Astrocyte (in vitro differentiated cells and primary cell): ENCODE data around the gene VIPR2. TPM values are rescaled to one million over a fixed set of nuclear protein-coding genes. Genes with fewer than 3 reads are reported as not detected.

ENCODE experiments used
- DNase-seq: peaks from one replicate; pipeline ENCODE4 v3.0.0-alpha.2; 2010; ENCODE audit warnings: low read depth
- FAIRE-seq: peaks from 2 replicates; lab custom pipeline; 2011; peaks lifted over from hg19 to GRCh38; lab: Jason Lieb, UNC
- H2AFZ ChIP-seq: 2 replicates; pipeline ENCODE4 v1.6.0; 2012; ENCODE audit warnings: low read depth, low read length, inconsistent platforms
- H3K27ac ChIP-seq: 2 replicates; pipeline ENCODE4 v1.5.1; 2011; ENCODE audit warnings: low read depth, low read length, inconsistent platforms
- H3K27me3 ChIP-seq: 2 replicates; pipeline ENCODE4 v1.6.0; 2011; ENCODE audit warnings: low read length, inconsistent platforms; ENCODE audit not compliant: insufficient read depth
- H3K36me3 ChIP-seq: 2 replicates; pipeline ENCODE4 v1.5.1; 2011; ENCODE audit warnings: low read length, inconsistent platforms; ENCODE audit not compliant: insufficient read depth
- H3K4me1 ChIP-seq: 2 replicates; pipeline ENCODE4 v1.5.1; 2011; ENCODE audit warnings: low read length, inconsistent platforms; ENCODE audit not compliant: insufficient read depth
- H3K4me2 ChIP-seq: 2 replicates; pipeline ENCODE4 v1.6.0; 2012; ENCODE audit warnings: low read length, inconsistent platforms
- H3K4me3 ChIP-seq: 2 replicates; pipeline ENCODE4 v1.5.1; 2011; ENCODE audit warnings: low read depth, mild to moderate bottlenecking, low read length, inconsistent platforms; ENCODE audit not compliant: insufficient read depth
- H3K79me2 ChIP-seq: 2 replicates; pipeline ENCODE4 v1.6.0; 2012; ENCODE audit warnings: mild to moderate bottlenecking, low read length, inconsistent platforms; ENCODE audit not compliant: insufficient read depth
- H3K9ac ChIP-seq: 2 replicates; pipeline ENCODE4 v1.6.0; 2012; ENCODE audit warnings: mild to moderate bottlenecking, low read length, inconsistent platforms
- H3K9me3 ChIP-seq: 2 replicates; pipeline ENCODE4 v1.5.1; 2012; ENCODE audit warnings: low read depth, mild to moderate bottlenecking, low read length, inconsistent platforms; ENCODE audit not compliant: insufficient read depth
- H4K20me1 ChIP-seq: 2 replicates; pipeline ENCODE4 v1.6.0; 2012; ENCODE audit warnings: low read length, inconsistent platforms; ENCODE audit not compliant: insufficient read depth
- H3K27ac Mint-ChIP-seq: one replicate; pipeline ENCODE4 v1.8.0; 2021; ENCODE audit warnings: mild to moderate bottlenecking, mixed read lengths; ENCODE audit not compliant: unreplicated experiment
- H3K27me3 Mint-ChIP-seq: one replicate; pipeline ENCODE4 v1.8.0; 2021; ENCODE audit warnings: low read depth, mixed read lengths; ENCODE audit not compliant: unreplicated experiment
- H3K36me3 Mint-ChIP-seq: one replicate; pipeline ENCODE4 v1.8.0; 2021; ENCODE audit warnings: low read depth, mixed read lengths; ENCODE audit not compliant: unreplicated experiment
- H3K4me1 Mint-ChIP-seq: one replicate; pipeline ENCODE4 v1.8.0; 2021; ENCODE audit warnings: low read depth, mixed read lengths; ENCODE audit not compliant: unreplicated experiment
- H3K4me3 Mint-ChIP-seq: one replicate; pipeline ENCODE4 v1.8.0; 2021; ENCODE audit warnings: mild to moderate bottlenecking, moderate library complexity, mixed read lengths; ENCODE audit not compliant: unreplicated experiment
- H3K9me3 Mint-ChIP-seq: one replicate; pipeline ENCODE4 v1.8.0; 2021; ENCODE audit warnings: mild to moderate bottlenecking, mixed read lengths; ENCODE audit not compliant: unreplicated experiment
- EZH2 ChIP-seq: IDR thresholded peaks from 2 replicates; pipeline ENCODE4 v1.6.1; 2012; ENCODE audit warnings: mild to moderate bottlenecking, low read length, inconsistent platforms; ENCODE audit not compliant: insufficient read depth
- total RNA-seq: library from RNA; stranded (reverse); gene quantifications from 2 replicates; pipeline ENCODE4 v1.2.1, GENCODE V29; 2021
- TF ChIP-seq, protein P1 (sequence below): IDR thresholded peaks from 2 replicates; pipeline ENCODE4 v1.5.1; 2011; ENCODE audit warnings: low read depth, mild to moderate bottlenecking, inconsistent platforms, low read length, moderate library complexity; ENCODE audit not compliant: insufficient read depth

The VIPR2 gene
- total RNA-seq, 1 donor from 2014 or later = 0.68 TPM

DNA sequence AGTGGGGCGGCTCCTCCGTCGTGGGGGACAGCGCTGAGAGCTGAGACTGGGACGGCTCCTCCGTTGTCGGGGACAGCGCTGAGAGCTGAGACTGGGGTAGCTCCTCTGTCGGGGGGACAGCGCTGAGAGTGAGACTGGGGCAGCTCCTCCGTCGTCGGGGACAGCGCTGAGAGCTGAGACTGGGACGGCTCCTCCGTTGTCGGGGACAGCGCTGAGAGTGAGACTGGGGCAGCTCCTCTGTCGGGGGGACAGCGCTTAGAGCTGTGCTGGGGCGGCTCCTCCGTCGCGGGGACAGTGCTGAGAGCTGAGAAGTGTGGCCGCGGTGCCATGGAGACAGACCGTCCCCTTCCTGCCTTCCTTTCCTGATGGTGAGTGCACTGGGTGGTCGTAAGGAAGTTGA lies 151.9 kb downstream of the VIPR2 start:
- no peak overlapping the region for H3K27ac ChIP-seq
- H3K4me3 ChIP-seq = no peak overlapping the region
- no peak for FAIRE-seq
- Mint-ChIP-seq H3K27ac (no peak overlapping the region), H3K9me3 (peaks cover 16% of the 10 kb centered on the region), H3K27me3 (peaks cover 31% of the 10 kb centered on the region), H3K4me3 (no peak overlapping the region), H3K4me1 (no peaks in the 10 kb centered on the region), H3K36me3 (no peaks in the 10 kb centered on the region)
- H4K20me1 ChIP-seq = no peaks in the 10 kb centered on the region
- H3K36me3 ChIP-seq = no peaks in the 10 kb centered on the region
- H3K27me3 ChIP-seq = peaks cover 6% of the 10 kb centered on the region
- H3K4me1 ChIP-seq = no peaks in the 10 kb centered on the region
- TF ChIP-seq, protein P1, sequence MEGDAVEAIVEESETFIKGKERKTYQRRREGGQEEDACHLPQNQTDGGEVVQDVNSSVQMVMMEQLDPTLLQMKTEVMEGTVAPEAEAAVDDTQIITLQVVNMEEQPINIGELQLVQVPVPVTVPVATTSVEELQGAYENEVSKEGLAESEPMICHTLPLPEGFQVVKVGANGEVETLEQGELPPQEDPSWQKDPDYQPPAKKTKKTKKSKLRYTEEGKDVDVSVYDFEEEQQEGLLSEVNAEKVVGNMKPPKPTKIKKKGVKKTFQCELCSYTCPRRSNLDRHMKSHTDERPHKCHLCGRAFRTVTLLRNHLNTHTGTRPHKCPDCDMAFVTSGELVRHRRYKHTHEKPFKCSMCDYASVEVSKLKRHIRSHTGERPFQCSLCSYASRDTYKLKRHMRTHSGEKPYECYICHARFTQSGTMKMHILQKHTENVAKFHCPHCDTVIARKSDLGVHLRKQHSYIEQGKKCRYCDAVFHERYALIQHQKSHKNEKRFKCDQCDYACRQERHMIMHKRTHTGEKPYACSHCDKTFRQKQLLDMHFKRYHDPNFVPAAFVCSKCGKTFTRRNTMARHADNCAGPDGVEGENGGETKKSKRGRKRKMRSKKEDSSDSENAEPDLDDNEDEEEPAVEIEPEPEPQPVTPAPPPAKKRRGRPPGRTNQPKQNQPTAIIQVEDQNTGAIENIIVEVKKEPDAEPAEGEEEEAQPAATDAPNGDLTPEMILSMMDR = no peak
- TF ChIP-seq EZH2 = peak; percentile 37
- no peak overlapping the region for H3K4me2 ChIP-seq
- no peaks in the 10 kb centered on the region for H3K79me2 ChIP-seq
- H3K9me3 ChIP-seq = peaks cover 14% of the 10 kb centered on the region
- no peak for DNase-seq
- no peak overlapping the region for H2AFZ ChIP-seq
- no peak overlapping the region for H3K9ac ChIP-seq

DNA sequence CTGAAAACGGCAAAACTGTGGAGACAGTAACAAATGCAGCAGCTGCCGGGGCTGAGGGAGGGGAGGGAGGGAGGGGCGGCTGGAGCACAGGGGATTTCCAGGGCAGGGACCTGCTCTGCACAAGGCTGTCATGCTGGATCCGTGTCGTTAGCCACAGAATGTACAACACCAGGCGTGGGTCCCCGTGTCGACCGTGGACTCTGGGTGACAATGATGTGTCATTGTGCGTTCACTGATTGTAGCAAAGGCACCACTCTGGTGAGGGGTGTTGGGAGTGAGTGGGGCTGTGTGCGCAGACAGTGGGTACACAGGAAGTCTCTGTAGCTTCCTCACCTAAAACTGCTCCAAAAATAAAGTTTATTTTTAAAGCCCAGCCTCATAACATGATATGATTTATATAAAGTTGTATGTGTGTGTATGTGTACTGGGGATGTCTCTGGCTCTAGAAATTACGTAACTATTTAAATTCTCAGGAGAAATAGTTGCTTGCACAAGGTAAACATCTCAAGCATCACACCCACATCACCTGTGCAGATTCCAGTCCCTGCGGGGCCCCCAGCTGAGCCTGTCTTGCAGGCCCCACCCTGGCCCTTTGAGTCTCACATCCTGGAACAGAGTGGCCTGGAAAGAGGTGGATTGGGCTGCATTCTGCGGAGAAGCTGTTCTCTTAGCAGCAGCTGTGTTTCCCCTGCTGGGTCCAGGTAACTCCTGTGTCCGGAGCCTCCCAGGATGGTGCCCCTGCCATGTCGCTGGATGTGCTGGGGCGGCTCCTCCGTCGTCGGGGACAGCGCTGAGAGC lies 152.6 kb downstream of the VIPR2 start:
- FAIRE-seq (no peak), DNase-seq (no peak)
- no peak overlapping the region for H3K4me2 ChIP-seq
- no peak overlapping the region for H3K4me3 Mint-ChIP-seq
- H3K4me1 Mint-ChIP-seq = no peaks in the 10 kb centered on the region
- no peak overlapping the region for H3K27ac ChIP-seq
- no peaks in the 10 kb centered on the region for H3K4me1 ChIP-seq
- no peaks in the 10 kb centered on the region for H3K79me2 ChIP-seq
- H3K9ac ChIP-seq = no peak overlapping the region
- TF ChIP-seq, protein P1 = no peak
- TF ChIP-seq EZH2 = no peak
- H3K27ac Mint-ChIP-seq = no peak overlapping the region
- H3K27me3 ChIP-seq = peaks cover 6% of the 10 kb centered on the region
- peaks cover 29% of the 10 kb centered on the region for H3K27me3 Mint-ChIP-seq
- H2AFZ ChIP-seq = no peak overlapping the region
- no peak overlapping the region for H3K4me3 ChIP-seq
- peaks cover 16% of the 10 kb centered on the region for H3K9me3 Mint-ChIP-seq
- peaks cover 18% of the 10 kb centered on the region for H3K9me3 ChIP-seq
- no peaks in the 10 kb centered on the region for H3K36me3 ChIP-seq
- H4K20me1 ChIP-seq = no peaks in the 10 kb centered on the region
- no peaks in the 10 kb centered on the region for H3K36me3 Mint-ChIP-seq

DNA sequence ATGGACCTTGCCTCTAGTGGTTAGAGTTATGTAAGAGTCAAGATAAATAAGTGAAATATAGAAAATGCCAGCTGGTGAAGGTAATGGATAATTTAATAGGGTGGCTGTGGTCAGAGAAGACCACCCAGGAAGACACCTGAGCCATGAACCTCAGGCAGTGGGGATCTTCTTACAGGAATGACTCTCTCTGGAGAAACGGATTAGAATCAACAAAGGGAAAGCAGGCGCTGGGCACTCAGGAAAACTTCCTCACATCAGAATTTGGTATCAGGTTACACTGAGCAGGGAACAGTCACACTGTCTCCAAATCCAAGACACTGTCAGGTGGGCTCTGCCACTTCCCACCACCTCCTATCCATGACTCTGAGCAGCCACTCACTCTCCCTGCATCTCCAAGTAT lies 155.7 kb downstream of the VIPR2 start:
- Histone ChIP-seq H2AFZ (no peak overlapping the region), H3K4me1 (no peaks in the 10 kb centered on the region), H3K27ac (no peak overlapping the region), H3K4me2 (no peak overlapping the region), H3K36me3 (no peaks in the 10 kb centered on the region), H3K27me3 (peaks cover 6% of the 10 kb centered on the region), H3K4me3 (no peak overlapping the region), H3K9me3 (peaks cover 20% of the 10 kb centered on the region), H4K20me1 (no peaks in the 10 kb centered on the region), H3K79me2 (no peaks in the 10 kb centered on the region), H3K9ac (no peak overlapping the region)
- Mint-ChIP-seq H3K36me3 (no peaks in the 10 kb centered on the region), H3K27ac (no peak overlapping the region), H3K4me1 (no peaks in the 10 kb centered on the region), H3K9me3 (peaks cover 7% of the 10 kb centered on the region), H3K27me3 (peaks cover 23% of the 10 kb centered on the region), H3K4me3 (no peak overlapping the region)
- FAIRE-seq = no peak
- no peak for TF ChIP-seq EZH2
- TF ChIP-seq, protein P1 = no peak
- no peak for DNase-seq
